ENCODE results near the gene UBE2G1.

- TF ChIP-seq ZNF277 (CRISPR knock-in tag; IDR thresholded peaks at IDR 0.05; ENCODE audit: borderline replicate concordance) (no peak), MLLT1 (IDR thresholded peaks at IDR 0.05) (no peak), CC2D1A (IDR thresholded peaks at IDR 0.05) (no peak), MTA3 (IDR thresholded peaks at IDR 0.05; ENCODE audit: borderline replicate concordance) (no peak), TEAD4 (IDR thresholded peaks at IDR 0.05; ENCODE audit: low read length) (no peak), TEAD4 (CRISPR knock-in tag; IDR thresholded peaks at IDR 0.05; ENCODE audit: borderline replicate concordance) (no peak), ZNF766 (CRISPR knock-in tag; conservative IDR thresholded peaks at IDR 0.05) (no peak), CTCF (IDR thresholded peaks at IDR 0.05 in 2 of 3, conservative IDR thresholded peaks at IDR 0.05 in 1 of 3; ENCODE audit: insufficient read depth in 2 of 3, low read depth in 1 of 3, low read length in 3 of 3) (no peak), EHMT2 (IDR thresholded peaks at IDR 0.05) (no peak)
Measured at GRCh38 chr17:4334776-4335584, 31.5 kb downstream of the UBE2G1 start.

All from K562 (cell line).